Kidney epithelial cell (primary cell): ENCODE measurements around the gene ITPR3. TPM values are rescaled to one million over a fixed set of nuclear protein-coding genes. Genes with fewer than 3 reads are reported as not detected.

Source experiments
- DNase-seq: peaks from one replicate; pipeline ENCODE4 v3.0.0-alpha.2; 2010; ENCODE audit warnings: low read depth
- H3K27me3 ChIP-seq: 2 replicates; pipeline ENCODE4 v1.6.0; 2011; ENCODE audit warnings: low read length; ENCODE audit not compliant: control insufficient read depth, insufficient read depth
- H3K36me3 ChIP-seq: 2 replicates; pipeline ENCODE4 v1.5.1; 2011; ENCODE audit warnings: low read length; ENCODE audit not compliant: control insufficient read depth, insufficient read depth
- H3K4me3 ChIP-seq: 2 replicates; pipeline ENCODE4 v1.5.1; 2011; ENCODE audit warnings: low read depth, mild to moderate bottlenecking, control low read depth, low read length
- total RNA-seq: library from RNA; depleted of rRNA; stranded (reverse); fragments of >200 nt; gene quantifications from 2 replicates; pipeline ENCODE4 v1.2.3, GENCODE V29; 2015
- TF ChIP-seq, protein P1 (sequence below): IDR thresholded peaks from 2 replicates; pipeline ENCODE4 v1.5.1; 2011; ENCODE audit warnings: mild to moderate bottlenecking, moderate library complexity, low read length, control low read depth, inconsistent platforms; ENCODE audit not compliant: insufficient read depth, poor library complexity, severe bottlenecking

The ITPR3 gene
- total RNA-seq, 1 donor from 2014 or later: 147 TPM

DNA sequence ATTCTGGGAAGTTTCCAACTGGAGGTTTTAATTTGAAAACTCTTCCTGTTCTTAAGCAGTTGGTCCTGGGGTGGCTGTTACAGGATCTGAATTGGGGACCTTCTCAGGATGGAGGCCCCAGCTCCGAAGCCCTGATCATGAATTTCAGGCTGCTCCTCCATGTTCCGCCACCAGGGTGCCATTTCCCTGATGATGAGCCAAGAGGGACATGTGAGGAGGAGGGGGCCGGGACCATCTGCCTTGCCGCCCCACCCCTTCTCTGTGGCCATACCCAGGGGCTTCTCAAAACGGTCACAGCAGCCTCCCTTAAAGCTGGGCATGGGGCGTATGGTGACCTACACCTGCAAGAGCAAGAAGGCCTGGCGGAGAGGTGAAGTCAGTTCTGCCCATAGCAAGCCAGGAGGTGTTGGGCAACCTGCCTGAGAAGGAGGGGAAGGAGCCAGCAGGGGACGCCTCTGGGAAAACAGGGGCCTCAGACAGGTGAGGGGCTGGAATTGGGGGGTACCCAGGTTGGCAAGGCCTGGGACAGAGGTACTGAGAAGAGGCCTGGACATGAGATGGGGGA is 37.4 kb upstream of the ITPR3 start:
- H3K4me3 ChIP-seq: no peak overlapping the region
- H3K27me3 ChIP-seq: no peaks in the 10 kb centered on the region
- H3K36me3 ChIP-seq: no peaks in the 10 kb centered on the region
- DNase-seq: no peak
- TF ChIP-seq, protein P1, sequence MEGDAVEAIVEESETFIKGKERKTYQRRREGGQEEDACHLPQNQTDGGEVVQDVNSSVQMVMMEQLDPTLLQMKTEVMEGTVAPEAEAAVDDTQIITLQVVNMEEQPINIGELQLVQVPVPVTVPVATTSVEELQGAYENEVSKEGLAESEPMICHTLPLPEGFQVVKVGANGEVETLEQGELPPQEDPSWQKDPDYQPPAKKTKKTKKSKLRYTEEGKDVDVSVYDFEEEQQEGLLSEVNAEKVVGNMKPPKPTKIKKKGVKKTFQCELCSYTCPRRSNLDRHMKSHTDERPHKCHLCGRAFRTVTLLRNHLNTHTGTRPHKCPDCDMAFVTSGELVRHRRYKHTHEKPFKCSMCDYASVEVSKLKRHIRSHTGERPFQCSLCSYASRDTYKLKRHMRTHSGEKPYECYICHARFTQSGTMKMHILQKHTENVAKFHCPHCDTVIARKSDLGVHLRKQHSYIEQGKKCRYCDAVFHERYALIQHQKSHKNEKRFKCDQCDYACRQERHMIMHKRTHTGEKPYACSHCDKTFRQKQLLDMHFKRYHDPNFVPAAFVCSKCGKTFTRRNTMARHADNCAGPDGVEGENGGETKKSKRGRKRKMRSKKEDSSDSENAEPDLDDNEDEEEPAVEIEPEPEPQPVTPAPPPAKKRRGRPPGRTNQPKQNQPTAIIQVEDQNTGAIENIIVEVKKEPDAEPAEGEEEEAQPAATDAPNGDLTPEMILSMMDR: peak; percentile 22

DNA sequence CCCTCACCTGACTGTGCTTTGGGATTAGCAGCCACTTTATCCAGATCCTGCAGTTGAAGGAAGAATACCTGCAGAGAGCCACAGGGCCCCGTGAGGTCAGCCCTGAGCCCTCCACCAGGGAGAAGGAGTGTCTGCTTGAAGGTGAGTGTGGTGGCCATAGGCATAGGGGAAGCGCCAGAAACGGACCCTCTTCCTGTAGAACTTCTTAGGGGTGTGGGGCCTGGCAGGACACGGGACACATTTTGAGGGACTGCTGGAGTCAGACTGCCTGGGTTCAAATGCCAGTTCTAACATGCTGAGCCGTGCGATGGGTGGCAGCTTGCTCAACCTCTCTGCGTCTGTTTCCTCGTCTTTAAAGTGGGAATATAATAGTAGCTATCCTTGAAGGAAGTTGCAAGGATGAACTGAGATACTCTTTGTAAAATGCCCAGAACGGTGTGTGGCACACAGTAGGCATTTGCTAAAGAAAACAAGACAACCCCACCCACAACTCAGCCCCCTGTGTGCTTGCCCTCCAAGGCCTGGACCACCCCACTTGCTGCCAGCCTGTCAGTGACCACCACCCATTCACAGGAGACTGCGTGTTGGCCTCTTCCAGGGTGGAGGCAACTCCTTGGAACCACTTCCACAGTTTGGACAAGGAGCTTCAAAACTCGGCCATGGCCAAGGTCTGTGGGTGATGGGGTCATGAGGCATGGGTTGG is 36.3 kb upstream of the ITPR3 start:
- no peaks in the 10 kb centered on the region for H3K36me3 ChIP-seq
- H3K27me3 ChIP-seq: no peaks in the 10 kb centered on the region
- DNase-seq: no peak
- TF ChIP-seq, protein P1: no peak
- no peak overlapping the region for H3K4me3 ChIP-seq

DNA sequence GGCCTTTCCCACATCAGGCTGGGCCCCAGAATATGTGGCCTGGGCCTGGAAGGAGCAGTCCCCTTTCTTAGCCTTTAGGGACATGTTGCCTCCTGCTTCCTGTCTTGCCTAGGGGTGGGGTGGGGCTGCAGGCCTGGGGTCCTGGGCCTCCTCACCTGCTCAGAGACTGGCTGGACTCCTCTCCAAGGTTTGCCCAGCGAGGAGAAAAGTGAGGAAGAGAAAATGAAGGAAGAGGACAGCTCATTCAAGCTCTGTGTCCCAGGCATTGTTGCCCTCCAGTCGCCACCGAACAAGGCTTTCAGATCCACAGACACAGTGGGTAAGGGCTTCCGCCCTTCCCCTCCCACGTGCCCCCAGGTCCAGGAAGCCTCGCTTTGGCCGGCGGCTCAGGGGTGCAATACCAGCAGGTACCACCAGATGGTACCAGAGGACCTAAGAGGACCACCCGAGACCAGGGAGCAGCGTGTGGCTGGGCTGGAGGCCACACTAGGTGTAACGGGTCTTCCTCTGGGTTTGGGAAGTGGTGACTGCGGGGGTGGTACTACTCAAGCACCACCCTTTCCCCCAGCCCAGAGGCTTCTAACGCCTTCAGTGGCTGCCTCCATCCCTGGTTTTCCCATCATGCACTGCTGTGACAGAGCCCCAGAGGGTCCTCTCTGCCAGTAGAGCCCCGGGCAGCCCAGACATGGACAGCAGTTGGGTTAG is 35.6 kb upstream of the ITPR3 start:
- H3K27me3 ChIP-seq: no peaks in the 10 kb centered on the region
- DNase-seq: no peak
- TF ChIP-seq, protein P1: peak; percentile 95
- no peak overlapping the region for H3K4me3 ChIP-seq
- no peaks in the 10 kb centered on the region for H3K36me3 ChIP-seq

DNA sequence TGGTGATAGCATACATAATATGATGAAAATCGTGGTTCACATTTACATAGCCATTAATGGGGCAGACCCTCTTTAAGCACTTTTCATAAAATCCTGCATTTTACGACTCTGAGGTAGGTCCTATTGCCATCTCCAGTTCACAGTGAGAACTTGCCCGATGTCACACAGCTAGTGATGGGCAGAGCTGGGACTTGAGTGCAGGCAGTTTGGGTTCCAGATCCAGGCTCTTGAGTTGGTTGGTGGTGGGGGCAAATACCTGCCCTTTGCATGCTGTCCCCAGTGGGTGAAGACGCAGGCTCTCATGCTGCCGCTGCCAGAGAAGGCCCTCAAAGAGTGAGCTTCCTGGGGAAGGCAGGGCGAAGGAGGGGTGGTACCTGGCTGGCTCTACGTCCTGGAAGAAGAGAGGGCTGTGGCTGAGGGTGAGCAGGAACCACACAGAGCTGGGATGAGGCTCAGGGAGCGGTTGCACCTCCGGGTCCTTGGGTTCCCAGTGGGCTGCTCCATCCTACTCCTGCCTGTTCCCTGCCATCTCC is 34.9 kb upstream of the ITPR3 start:
- Histone ChIP-seq H3K27me3 (no peaks in the 10 kb centered on the region), H3K4me3 (no peak overlapping the region), H3K36me3 (no peaks in the 10 kb centered on the region)
- DNase-seq: no peak
- TF ChIP-seq, protein P1: no peak

DNA sequence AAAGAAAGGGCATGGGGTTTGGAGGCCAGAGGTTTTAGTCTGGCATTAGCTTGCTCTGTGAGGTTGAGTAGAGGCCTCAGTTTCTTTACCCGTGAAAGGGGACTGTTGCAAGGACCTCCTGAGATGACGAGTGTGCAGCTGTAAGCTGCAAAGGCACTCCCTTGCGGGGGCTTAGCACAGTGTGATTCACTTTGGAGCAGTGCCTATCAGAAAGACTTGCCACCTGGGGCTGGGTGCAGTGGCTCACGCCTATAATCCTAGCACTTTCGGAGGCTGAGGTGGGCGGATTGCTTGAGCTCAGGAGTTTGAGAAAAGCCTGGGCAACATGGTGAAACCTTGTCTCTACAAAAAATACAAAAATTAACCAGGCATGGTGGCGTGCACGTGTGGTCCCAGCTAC is 33.6 kb upstream of the ITPR3 start:
- Histone ChIP-seq H3K27me3 (no peaks in the 10 kb centered on the region), H3K36me3 (no peaks in the 10 kb centered on the region), H3K4me3 (no peak overlapping the region)
- TF ChIP-seq, protein P1: no peak
- DNase-seq: no peak
